ES-I3 (cell line): Measurements from ENCODE around the gene EIPR1.

Experiments
- H3K36me3 ChIP-seq: 2 replicates; pipeline ENCODE4 v1.6.1; 2013; ENCODE audit warnings: mild to moderate bottlenecking, low read length, control low read depth, moderate library complexity; ENCODE audit not compliant: insufficient read depth
- H3K4me1 ChIP-seq: 2 replicates; pipeline ENCODE4 v1.6.1; 2013; ENCODE audit warnings: mild to moderate bottlenecking, control low read depth, low read length; ENCODE audit not compliant: insufficient read depth
- H3K9ac ChIP-seq: 2 replicates; pipeline ENCODE4 v1.6.1; 2013; ENCODE audit warnings: low read depth, mild to moderate bottlenecking, low read length, moderate library complexity
- H3K9me3 ChIP-seq: 2 replicates; pipeline ENCODE4 v1.6.1; 2013; ENCODE audit warnings: mild to moderate bottlenecking, low read length, moderate library complexity; ENCODE audit not compliant: control insufficient read depth, insufficient read depth

EIPR1 gene

DNA sequence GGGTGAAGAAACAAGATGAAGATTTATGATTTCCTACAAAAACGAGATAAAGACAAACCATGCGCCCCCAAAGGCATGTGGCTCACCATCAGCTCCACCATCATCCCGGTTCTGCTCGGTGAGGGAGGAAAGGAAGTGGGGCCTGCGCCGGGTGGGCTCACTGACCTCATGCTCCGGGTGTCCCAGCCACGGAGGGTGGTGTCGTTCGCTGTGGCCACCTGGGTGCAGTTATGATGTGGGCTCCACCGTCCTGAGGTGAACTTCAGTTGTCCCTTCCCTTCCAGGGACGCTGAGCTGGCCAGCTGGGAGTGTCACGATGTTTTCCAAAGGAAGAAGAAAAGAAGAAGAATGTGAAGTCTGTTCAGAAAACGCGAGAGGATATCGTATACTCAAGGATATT lies 180.9 kb downstream of the EIPR1 start:
- Histone ChIP-seq H3K9ac (no peak overlapping the region), H3K9me3 (no peaks in the 10 kb centered on the region), H3K36me3 (peaks cover 7% of the 10 kb centered on the region)

GRCh38 chr2:3195641-3196476 lies 181.8 kb downstream of the EIPR1 start:
- no peaks in the 10 kb centered on the region for H3K9me3 ChIP-seq
- H3K36me3 ChIP-seq, result peaks cover 7% of the 10 kb centered on the region; the same call in 1 of the 2 replicates
- H3K4me1 ChIP-seq, result 0 out of 2 replicates have a peak, but pooled peaks cover 6% of the 10 kb centered on the region
- H3K9ac ChIP-seq, result no peak overlapping the region

More for the DNA sequence above, 180.9 kb downstream of the EIPR1 start:
- 0 out of 2 replicates have a peak, but pooled peaks cover 6% of the 10 kb centered on the region for H3K4me1 ChIP-seq

DNA sequence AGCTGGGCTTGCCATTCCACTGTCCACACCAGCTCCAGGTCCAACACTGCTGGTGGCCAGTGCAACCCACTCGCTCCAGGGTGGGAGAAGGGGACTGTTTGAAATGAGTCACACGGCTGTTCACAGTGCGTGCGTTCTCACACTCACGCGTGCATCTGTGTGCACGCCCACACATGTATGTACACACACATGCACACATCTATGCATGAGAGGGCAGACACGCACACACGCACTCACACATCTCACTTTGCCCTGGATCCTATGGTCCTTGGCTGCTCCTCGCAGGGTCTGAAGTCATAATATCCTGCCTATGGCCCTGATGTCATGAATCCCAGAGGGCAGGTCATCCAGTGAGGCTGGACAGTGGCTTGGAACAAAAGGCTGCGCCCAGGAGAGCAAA lies 182.8 kb downstream of the EIPR1 start:
- Histone ChIP-seq H3K36me3 (peaks cover 7% of the 10 kb centered on the region; the same call in 1 of the 2 replicates), H3K9me3 (no peaks in the 10 kb centered on the region), H3K9ac (no peak overlapping the region), H3K4me1 (0 out of 2 replicates have a peak, but pooled peaks cover 6% of the 10 kb centered on the region)

GRCh38 chr2:3193443-3194330 lies 183.9 kb downstream of the EIPR1 start:
- H3K9me3 ChIP-seq, result no peaks in the 10 kb centered on the region
- H3K4me1 ChIP-seq, result 0 out of 2 replicates have a peak, but pooled peaks cover 6% of the 10 kb centered on the region
- H3K9ac ChIP-seq, result no peak overlapping the region
- peaks cover 7% of the 10 kb centered on the region; the same call in 1 of the 2 replicates for H3K36me3 ChIP-seq

DNA sequence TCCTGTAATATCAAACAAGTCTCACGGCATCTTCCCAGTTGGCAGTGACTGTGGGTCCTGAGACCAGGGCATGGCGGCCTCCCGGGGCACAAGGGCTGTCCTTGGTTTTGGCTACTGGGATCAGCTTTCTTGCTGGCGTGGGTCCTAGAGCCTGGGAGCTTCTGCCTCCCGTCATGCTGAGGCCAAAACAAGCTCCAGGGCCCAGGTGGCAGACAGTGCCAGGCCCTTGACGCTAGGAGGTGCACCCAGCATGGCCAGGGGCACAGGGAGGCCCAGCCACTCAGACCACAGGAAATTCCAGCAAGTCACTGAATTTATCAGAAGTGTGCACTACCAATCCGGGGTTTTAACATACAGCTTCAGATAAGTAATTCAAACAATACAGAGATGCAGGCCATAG lies 184.7 kb downstream of the EIPR1 start:
- Histone ChIP-seq H3K4me1 (0 out of 2 replicates have a peak, but pooled peaks cover 6% of the 10 kb centered on the region), H3K36me3 (peaks cover 7% of the 10 kb centered on the region; the same call in 1 of the 2 replicates), H3K9me3 (no peaks in the 10 kb centered on the region), H3K9ac (no peak overlapping the region)

DNA sequence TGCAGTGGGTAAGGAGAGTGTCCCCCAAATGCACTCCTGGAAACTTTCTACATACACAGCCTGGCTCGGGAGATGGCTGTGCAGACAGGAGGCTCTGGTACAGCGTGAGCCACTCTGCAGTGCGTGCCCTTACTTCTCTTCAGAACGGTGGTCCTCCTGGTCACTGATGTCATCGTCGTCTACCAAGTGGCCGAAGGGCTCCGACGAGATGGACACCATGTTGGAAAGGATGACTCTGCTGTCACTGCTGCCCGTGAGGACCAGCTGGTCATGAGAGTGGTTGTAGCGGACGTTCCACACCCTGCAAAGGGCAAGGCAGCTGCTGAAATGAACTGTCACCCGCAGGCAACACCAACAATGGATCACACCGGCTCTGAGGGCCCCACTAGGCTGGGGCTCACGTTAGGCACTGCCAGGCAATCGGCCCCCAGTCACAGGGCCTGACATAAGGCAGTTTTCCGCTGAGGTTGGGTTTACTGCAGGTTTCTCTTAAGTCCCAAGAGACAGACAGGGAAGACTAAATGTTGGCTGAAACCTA lies 185.3 kb downstream of the EIPR1 start:
- Histone ChIP-seq H3K9me3 (no peaks in the 10 kb centered on the region), H3K36me3 (peaks cover 7% of the 10 kb centered on the region; the same call in 1 of the 2 replicates), H3K9ac (no peak overlapping the region), H3K4me1 (0 out of 2 replicates have a peak, but pooled peaks cover 2% of the 10 kb centered on the region)

- Histone ChIP-seq H3K9ac (no peak overlapping the region), H3K36me3 (peaks cover 5% of the 10 kb centered on the region; the same call in 1 of the 2 replicates), H3K9me3 (no peaks in the 10 kb centered on the region), H3K4me1 (no peaks in the 10 kb centered on the region)
Observed at GRCh38 chr2:3189961-3190360, 187.7 kb downstream of the EIPR1 start.

DNA sequence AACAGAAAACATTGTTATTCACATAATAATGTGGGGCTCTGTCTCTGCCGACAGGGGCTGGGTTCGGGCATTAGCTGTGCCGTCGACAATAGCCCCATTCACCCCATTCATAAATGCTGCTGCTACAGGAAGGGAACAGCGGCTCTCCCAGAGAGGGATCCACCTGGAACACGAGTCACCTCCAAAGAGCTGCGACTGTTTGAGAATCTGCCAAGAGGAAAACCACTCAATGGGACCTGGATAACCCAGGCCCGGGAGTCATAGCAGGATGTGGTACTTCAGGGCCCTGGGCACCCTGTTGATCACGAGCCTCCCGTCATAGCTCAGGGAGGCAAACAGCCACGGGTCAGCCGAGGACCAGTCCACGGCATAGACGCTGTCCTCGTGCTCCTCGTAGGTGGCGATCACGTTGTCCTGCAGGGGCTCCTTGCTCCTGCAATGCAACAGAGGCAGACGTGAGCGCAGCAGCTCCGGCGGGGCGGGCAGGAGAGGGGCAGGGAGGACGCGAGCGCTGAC lies 188.5 kb downstream of the EIPR1 start:
- no peak overlapping the region for H3K9ac ChIP-seq
- no peaks in the 10 kb centered on the region for H3K9me3 ChIP-seq
- H3K4me1 ChIP-seq, result no peaks in the 10 kb centered on the region
- H3K36me3 ChIP-seq, result peaks cover 5% of the 10 kb centered on the region; the same call in 1 of the 2 replicates

GRCh38 chr2:3188405-3188946 lies 189.1 kb downstream of the EIPR1 start:
- H3K4me1 ChIP-seq, result no peaks in the 10 kb centered on the region
- H3K9me3 ChIP-seq, result no peaks in the 10 kb centered on the region
- no peak overlapping the region for H3K9ac ChIP-seq
- no peaks in the 10 kb centered on the region for H3K36me3 ChIP-seq

GRCh38 chr2:3187467-3187866 lies 190.2 kb downstream of the EIPR1 start:
- H3K36me3 ChIP-seq, result no peaks in the 10 kb centered on the region
- H3K9me3 ChIP-seq, result no peaks in the 10 kb centered on the region
- H3K4me1 ChIP-seq, result no peaks in the 10 kb centered on the region
- H3K9ac ChIP-seq, result no peak overlapping the region

DNA sequence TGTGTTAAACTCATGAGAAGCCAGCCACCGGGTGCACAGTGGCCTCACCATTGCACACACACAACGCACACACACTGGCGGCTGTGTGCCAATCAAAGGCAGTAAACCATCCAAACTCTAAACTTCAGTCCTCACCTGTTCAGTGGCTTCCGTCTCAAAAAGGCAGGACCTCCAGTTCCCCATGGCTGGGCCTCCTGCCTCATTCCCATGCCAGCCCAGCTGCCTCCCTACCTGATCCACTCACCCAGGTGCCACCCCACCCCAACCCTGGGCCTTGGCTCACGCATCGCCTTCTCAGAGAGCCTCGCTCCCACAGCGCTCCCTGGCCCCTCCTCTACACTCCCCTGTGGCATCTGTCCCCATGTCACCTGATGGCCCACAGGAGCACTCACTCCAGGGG lies 190.9 kb downstream of the EIPR1 start:
- H3K36me3 ChIP-seq, result no peaks in the 10 kb centered on the region
- no peaks in the 10 kb centered on the region for H3K9me3 ChIP-seq
- H3K9ac ChIP-seq, result no peak overlapping the region
- H3K4me1 ChIP-seq, result no peaks in the 10 kb centered on the region

- no peak overlapping the region for H3K9ac ChIP-seq
- no peaks in the 10 kb centered on the region for H3K36me3 ChIP-seq
- H3K9me3 ChIP-seq, result no peaks in the 10 kb centered on the region
- H3K4me1 ChIP-seq, result no peaks in the 10 kb centered on the region
Observed at GRCh38 chr2:3185910-3186309, 191.7 kb downstream of the EIPR1 start.

DNA sequence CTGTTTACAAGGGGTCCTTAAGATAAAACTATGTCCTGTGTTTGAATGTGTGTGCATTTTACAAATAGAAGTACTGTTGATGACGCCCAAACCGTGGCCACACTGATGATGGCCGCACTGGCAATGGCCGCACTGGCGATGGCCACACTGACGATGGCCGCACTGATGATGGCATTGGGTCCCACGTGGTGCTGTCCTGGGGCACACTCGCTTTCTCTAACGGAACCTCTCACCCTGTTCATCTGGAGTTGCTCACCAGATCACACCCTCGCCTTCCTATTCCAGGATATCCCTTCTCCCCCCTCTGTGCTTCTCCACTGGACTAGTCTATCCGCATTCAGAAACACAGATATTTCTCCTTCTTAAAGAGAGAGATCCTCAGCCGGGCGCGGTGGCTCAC lies 192.4 kb downstream of the EIPR1 start:
- H3K36me3 ChIP-seq, result no peaks in the 10 kb centered on the region
- H3K9ac ChIP-seq, result no peak overlapping the region
- H3K4me1 ChIP-seq, result no peaks in the 10 kb centered on the region
- H3K9me3 ChIP-seq, result no peaks in the 10 kb centered on the region

GRCh38 chr2:3184167-3184566 lies 193.5 kb downstream of the EIPR1 start:
- Histone ChIP-seq H3K9me3 (no peaks in the 10 kb centered on the region), H3K9ac (no peak overlapping the region), H3K4me1 (no peaks in the 10 kb centered on the region), H3K36me3 (no peaks in the 10 kb centered on the region)
